ENCODE measurements around the gene FUT8.
A peak's percentile ranks its signal among the peaks of the same experiment; 100 is the strongest.

Gene FUT8

DNA sequence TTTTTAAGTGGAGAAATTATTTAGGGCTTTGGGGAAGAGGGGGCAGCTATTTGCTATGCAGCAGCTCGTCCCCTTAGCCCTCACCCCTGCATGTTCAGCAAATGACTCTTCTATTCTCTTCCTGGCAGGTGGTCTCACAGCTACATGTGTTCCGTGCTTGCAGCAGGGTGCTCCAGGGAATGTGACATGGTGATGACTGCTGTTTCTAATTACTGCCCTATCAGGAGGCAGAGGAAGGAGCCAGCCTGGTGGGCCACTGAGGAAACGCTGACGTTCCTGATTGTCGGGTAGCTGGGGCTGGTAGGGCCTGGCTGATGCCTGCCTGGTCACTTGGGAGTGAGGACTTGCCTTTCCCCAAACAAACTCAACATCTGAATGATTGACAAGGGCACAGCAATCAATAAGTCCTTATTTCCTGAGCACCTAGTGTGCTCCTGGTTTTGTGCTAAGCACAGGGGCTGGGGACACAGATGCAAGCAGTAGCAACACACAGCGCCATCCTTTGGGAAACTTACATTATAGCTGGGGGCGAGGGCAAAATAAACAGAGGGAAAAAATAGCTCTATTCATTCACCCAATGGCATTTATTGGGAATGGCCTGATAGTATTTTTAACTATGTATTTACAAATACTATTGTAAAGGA is 377.8 kb downstream of the FUT8 start:
- ATAC-seq = peak; percentile 18; the same call in 1 of the 3 replicates
- TF ChIP-seq TCF4 (CRISPR knock-in tag; IDR thresholded peaks at IDR 0.05; ENCODE audit: borderline replicate concordance) (peak; percentile 21; the same call in 1 of the 2 replicates), ZC3H10 (CRISPR knock-in tag; IDR thresholded peaks at IDR 0.05) (no peak)

DNA sequence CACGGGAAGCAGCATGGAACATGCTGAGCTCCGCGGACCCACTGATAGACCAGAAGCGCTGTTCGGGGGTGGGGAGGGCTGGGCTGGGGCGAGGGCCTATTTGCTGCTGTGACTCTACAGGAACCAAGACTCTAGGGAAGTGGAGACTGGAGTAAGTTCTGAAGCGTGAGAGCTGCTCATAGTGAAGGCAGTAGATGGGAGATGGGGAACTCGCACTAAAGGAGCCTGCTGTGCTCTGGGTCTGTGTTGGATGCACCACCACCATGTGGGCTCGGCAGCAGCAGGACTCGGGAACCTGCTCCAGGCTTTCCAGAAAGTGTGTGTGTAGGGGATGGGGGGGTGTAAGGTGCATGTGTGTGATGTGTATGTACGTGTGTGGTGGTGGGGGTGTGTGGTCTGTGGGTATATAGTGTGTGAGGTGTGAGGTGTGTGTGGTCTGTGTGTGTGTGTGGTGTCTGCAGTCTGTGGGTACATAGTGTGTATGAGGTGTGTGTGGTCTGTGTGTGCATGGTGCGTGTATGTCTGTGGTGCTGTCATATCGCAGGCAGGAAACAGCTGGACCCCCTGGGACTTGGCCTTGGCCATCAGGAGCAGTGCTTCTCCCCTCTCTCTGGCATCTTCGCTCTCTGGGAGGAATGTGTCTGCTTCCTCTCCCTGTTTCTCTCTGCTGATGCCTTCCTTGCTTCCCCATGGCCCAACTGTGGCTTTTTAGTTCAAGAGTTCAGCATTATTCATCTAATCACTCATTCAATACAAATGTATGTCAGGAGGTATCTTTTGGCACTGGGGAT is 378.9 kb downstream of the FUT8 start:
- no peak for TF ChIP-seq OSR1 (CRISPR knock-in tag; IDR thresholded peaks at IDR 0.05)
- TF ChIP-seq ESRRG (CRISPR knock-in tag; IDR thresholded peaks at IDR 0.05) = no peak
- TF ChIP-seq RARB (CRISPR knock-in tag; IDR thresholded peaks at IDR 0.05) = no peak
- TF ChIP-seq, protein P1, sequence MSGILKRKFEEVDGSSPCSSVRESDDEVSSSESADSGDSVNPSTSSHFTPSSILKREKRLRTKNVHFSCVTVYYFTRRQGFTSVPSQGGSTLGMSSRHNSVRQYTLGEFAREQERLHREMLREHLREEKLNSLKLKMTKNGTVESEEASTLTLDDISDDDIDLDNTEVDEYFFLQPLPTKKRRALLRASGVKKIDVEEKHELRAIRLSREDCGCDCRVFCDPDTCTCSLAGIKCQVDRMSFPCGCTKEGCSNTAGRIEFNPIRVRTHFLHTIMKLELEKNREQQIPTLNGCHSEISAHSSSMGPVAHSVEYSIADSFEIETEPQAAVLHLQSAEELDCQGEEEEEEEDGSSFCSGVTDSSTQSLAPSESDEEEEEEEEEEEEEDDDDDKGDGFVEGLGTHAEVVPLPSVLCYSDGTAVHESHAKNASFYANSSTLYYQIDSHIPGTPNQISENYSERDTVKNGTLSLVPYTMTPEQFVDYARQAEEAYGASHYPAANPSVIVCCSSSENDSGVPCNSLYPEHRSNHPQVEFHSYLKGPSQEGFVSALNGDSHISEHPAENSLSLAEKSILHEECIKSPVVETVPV (CRISPR knock-in tag; IDR thresholded peaks at IDR 0.05) = no peak
- TF ChIP-seq ZNF70 (CRISPR knock-in tag; IDR thresholded peaks at IDR 0.05) = no peak
- no peak for TF ChIP-seq CSDC2 (CRISPR knock-in tag; IDR thresholded peaks at IDR 0.05)
- no peak for TF ChIP-seq ISL1 (CRISPR knock-in tag; IDR thresholded peaks at IDR 0.05)
- TF ChIP-seq ARNTL (CRISPR knock-in tag; IDR thresholded peaks at IDR 0.05; ENCODE audit: borderline replicate concordance, low read depth) = no peak
- TF ChIP-seq ZFP3 (CRISPR knock-in tag; IDR thresholded peaks at IDR 0.05) = no peak
- TF ChIP-seq, protein P2, sequence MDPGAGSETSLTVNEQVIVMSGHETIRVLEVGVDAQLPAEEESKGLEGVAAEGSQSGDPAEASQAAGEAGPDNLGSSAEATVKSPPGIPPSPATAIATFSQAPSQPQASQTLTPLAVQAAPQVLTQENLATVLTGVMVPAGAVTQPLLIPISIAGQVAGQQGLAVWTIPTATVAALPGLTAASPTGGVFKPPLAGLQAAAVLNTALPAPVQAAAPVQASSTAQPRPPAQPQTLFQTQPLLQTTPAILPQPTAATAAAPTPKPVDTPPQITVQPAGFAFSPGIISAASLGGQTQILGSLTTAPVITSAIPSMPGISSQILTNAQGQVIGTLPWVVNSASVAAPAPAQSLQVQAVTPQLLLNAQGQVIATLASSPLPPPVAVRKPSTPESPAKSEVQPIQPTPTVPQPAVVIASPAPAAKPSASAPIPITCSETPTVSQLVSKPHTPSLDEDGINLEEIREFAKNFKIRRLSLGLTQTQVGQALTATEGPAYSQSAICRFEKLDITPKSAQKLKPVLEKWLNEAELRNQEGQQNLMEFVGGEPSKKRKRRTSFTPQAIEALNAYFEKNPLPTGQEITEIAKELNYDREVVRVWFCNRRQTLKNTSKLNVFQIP (CRISPR knock-in tag; IDR thresholded peaks at IDR 0.05; ENCODE audit: borderline replicate concordance, low read depth) = no peak
- no peak for TF ChIP-seq BACH2 (CRISPR knock-in tag; IDR thresholded peaks at IDR 0.05; ENCODE audit: borderline replicate concordance)
- TF ChIP-seq ZNF8 (CRISPR knock-in tag; IDR thresholded peaks at IDR 0.05) = no peak
- no peak for TF ChIP-seq GLIS3 (CRISPR knock-in tag; IDR thresholded peaks at IDR 0.05)
- no peak for TF ChIP-seq TOX (CRISPR knock-in tag; IDR thresholded peaks at IDR 0.05; ENCODE audit: borderline replicate concordance)
- TF ChIP-seq ZNF565 (CRISPR knock-in tag; conservative IDR thresholded peaks at IDR 0.05; ENCODE audit: low read depth) = no peak
- no peak for TF ChIP-seq ZFP30 (CRISPR knock-in tag; IDR thresholded peaks at IDR 0.05)
- TF ChIP-seq ZC3H10 (CRISPR knock-in tag; IDR thresholded peaks at IDR 0.05) = no peak
- TF ChIP-seq, protein P3, sequence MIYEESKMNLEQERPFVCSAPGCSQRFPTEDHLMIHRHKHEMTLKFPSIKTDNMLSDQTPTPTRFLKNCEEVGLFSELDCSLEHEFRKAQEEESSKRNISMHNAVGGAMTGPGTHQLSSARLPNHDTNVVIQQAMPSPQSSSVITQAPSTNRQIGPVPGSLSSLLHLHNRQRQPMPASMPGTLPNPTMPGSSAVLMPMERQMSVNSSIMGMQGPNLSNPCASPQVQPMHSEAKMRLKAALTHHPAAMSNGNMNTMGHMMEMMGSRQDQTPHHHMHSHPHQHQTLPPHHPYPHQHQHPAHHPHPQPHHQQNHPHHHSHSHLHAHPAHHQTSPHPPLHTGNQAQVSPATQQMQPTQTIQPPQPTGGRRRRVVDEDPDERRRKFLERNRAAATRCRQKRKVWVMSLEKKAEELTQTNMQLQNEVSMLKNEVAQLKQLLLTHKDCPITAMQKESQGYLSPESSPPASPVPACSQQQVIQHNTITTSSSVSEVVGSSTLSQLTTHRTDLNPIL (CRISPR knock-in tag; IDR thresholded peaks at IDR 0.05; ENCODE audit: low read depth) = no peak
- no peak for TF ChIP-seq SNAI2 (CRISPR knock-in tag; IDR thresholded peaks at IDR 0.05)
- ATAC-seq = peak; percentile 50; the same call in 2 of the 3 replicates

DNA sequence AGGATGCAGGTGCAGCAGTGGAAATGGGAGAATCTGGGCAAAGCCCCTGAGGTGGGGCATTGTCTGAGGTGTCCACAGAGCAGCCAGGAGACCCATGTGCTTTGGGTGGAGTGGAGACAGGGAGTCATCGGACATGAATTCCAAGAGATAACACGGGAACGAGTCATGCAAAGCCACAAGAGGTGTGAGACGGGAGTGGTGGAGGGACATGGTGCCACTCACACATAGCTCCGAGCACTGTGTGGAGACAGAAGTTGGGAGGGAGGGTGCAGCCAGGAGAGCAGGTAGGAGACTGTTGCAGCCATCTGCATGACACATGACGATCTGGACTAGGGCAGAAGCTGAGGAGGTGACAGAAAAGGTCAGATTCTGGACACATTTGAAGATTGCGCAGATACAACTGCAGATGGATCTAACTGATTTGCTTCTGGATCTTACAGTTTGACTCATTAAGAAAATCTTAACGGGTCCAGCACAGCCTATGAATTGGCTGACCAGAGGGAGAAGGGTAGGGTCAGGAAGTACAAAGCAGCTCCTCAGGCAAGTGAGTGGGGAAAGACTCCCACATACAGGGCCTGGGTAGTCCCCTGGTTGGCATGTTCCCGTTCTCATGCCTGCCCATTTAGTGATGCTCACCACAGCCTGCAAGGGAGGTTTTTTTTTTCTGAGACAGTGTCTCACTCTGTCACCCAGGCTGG is 379.8 kb downstream of the FUT8 start:
- ATAC-seq = peak; percentile 17; the same call in 1 of the 3 replicates
- TF ChIP-seq SNAI2 (CRISPR knock-in tag; IDR thresholded peaks at IDR 0.05) = no peak
- no peak for TF ChIP-seq BACH2 (CRISPR knock-in tag; IDR thresholded peaks at IDR 0.05; ENCODE audit: borderline replicate concordance)
- no peak for TF ChIP-seq ESRRG (CRISPR knock-in tag; IDR thresholded peaks at IDR 0.05)
- no peak for TF ChIP-seq TOX (CRISPR knock-in tag; IDR thresholded peaks at IDR 0.05; ENCODE audit: borderline replicate concordance)
- TF ChIP-seq ZFP3 (CRISPR knock-in tag; IDR thresholded peaks at IDR 0.05) = no peak
- no peak for TF ChIP-seq GLIS3 (CRISPR knock-in tag; IDR thresholded peaks at IDR 0.05)
- TF ChIP-seq, protein P4, sequence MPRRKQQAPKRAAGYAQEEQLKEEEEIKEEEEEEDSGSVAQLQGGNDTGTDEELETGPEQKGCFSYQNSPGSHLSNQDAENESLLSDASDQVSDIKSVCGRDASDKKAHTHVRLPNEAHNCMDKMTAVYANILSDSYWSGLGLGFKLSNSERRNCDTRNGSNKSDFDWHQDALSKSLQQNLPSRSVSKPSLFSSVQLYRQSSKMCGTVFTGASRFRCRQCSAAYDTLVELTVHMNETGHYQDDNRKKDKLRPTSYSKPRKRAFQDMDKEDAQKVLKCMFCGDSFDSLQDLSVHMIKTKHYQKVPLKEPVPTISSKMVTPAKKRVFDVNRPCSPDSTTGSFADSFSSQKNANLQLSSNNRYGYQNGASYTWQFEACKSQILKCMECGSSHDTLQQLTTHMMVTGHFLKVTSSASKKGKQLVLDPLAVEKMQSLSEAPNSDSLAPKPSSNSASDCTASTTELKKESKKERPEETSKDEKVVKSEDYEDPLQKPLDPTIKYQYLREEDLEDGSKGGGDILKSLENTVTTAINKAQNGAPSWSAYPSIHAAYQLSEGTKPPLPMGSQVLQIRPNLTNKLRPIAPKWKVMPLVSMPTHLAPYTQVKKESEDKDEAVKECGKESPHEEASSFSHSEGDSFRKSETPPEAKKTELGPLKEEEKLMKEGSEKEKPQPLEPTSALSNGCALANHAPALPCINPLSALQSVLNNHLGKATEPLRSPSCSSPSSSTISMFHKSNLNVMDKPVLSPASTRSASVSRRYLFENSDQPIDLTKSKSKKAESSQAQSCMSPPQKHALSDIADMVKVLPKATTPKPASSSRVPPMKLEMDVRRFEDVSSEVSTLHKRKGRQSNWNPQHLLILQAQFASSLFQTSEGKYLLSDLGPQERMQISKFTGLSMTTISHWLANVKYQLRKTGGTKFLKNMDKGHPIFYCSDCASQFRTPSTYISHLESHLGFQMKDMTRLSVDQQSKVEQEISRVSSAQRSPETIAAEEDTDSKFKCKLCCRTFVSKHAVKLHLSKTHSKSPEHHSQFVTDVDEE (CRISPR knock-in tag; IDR thresholded peaks at IDR 0.05) = no peak
- no peak for TF ChIP-seq ARNTL (CRISPR knock-in tag; IDR thresholded peaks at IDR 0.05; ENCODE audit: borderline replicate concordance, low read depth)
- no peak for TF ChIP-seq RARB (CRISPR knock-in tag; IDR thresholded peaks at IDR 0.05)
